GM12892 (cell line): ENCODE data around the gene PCDH19.

ENCODE experiments used
- POLR2A ChIP-seq: IDR thresholded peaks from 2 replicates; pipeline ENCODE4 v1.6.1; 2011; ENCODE audit warnings: low read depth, low read length, control low read depth
- POLR2AphosphoS5 ChIP-seq: IDR thresholded peaks from 2 replicates; pipeline ENCODE4 v1.6.1; 2011; ENCODE audit warnings: low read depth, low read length, control low read depth
- TAF1 ChIP-seq: IDR thresholded peaks from 2 replicates; pipeline ENCODE4 v1.6.1; 2011; ENCODE audit warnings: low read depth, mild to moderate bottlenecking, control low read depth, low read length, borderline replicate concordance

DNA sequence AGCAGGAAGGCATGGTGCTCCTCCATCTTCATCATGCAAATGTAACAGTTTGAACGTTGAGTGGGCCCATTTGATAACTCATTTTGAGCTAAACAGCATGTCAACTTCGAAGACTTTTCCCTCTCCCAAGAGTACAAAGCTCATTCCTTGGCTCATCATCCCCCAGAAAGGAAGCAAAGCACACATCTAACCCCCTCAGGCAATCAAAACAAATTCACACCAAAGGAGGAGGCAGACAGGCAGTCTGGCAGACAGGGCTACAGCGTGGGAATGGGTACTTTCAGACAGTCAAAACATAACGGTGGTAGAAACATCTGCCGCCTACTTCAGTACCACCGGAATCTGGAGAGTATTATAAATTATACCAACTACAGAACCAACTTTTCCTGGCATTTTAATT is 81.7 kb downstream of the PCDH19 start:
- TF ChIP-seq POLR2A (no peak), POLR2AphosphoS5 (no peak), TAF1 (no peak)
